Cardiac fibroblast (primary cell): ENCODE results near the gene KAZN.
A peak's percentile ranks its signal among the peaks of the same experiment; 100 is the strongest.

Source experiments
- DNase-seq, 2 donors: peaks; one replicate each; pipeline versions ENCODE4 v3.0.0 to v3.0.0-alpha.2; 2010; ENCODE audit warnings: low read depth in 2 of 2
- H3K4me3 ChIP-seq, 2 donors: replicated peaks in 1 of 2; 1 replicate in 1 of 2; 2 replicates in 1 of 2; pipeline ENCODE4 v1.5.1; 2011; ENCODE audit warnings: low read depth in 2 of 2, low read length in 2 of 2, mild to moderate bottlenecking in 2 of 2, moderate library complexity in 1 of 2
- CTCF ChIP-seq: IDR thresholded peaks from one replicate; pipeline ENCODE4 v1.5.1; 2011; ENCODE audit warnings: low read depth, mild to moderate bottlenecking, low read length, inconsistent platforms

KAZN gene

GRCh38 chr1:14662116-14662515 lies 63.6 kb downstream of the KAZN start:
- no peak overlapping the region for H3K4me3 ChIP-seq
- DNase-seq = peak in 1 of 2 donors; percentile 8
- TF ChIP-seq CTCF = no peak

- no peak overlapping the region for H3K4me3 ChIP-seq
- no peak for TF ChIP-seq CTCF
- DNase-seq = no peak
Observed at GRCh38 chr1:14663773-14664172, 65.3 kb downstream of the KAZN start.

GRCh38 chr1:14666373-14666772 lies 67.9 kb downstream of the KAZN start:
- no peak overlapping the region for H3K4me3 ChIP-seq
- DNase-seq = peak in 1 of 2 donors; percentile 10
- TF ChIP-seq CTCF = no peak

- TF ChIP-seq CTCF = no peak
- DNase-seq = no peak
- no peak overlapping the region for H3K4me3 ChIP-seq
Observed at GRCh38 chr1:14666962-14667650, 68.6 kb downstream of the KAZN start.

GRCh38 chr1:14667651-14667984 lies 69.1 kb downstream of the KAZN start:
- TF ChIP-seq CTCF = no peak
- DNase-seq = no peak
- no peak overlapping the region for H3K4me3 ChIP-seq

GRCh38 chr1:14668538-14668937 lies 70.1 kb downstream of the KAZN start:
- TF ChIP-seq CTCF = no peak
- H3K4me3 ChIP-seq = no peak overlapping the region
- DNase-seq = no peak

GRCh38 chr1:14672005-14672404 lies 73.5 kb downstream of the KAZN start:
- H3K4me3 ChIP-seq = no peak overlapping the region
- no peak for DNase-seq
- TF ChIP-seq CTCF = no peak
